A549 treated with AZD2906 at 1 μM for 4 hours (cell line): ENCODE results near the gene OR6K3. TPM values are rescaled to one million over a fixed set of nuclear protein-coding genes. Genes with fewer than 3 reads are reported as not detected.

Source experiments
- total RNA-seq: library from RNA; stranded (reverse); fragments of 200-300 nt; extraction: Qiagen RNA extraction; gene quantifications from 5 replicates; pipeline ENCODE4 v1.2.3, GENCODE V29; 2022

OR6K3 gene, protein sequence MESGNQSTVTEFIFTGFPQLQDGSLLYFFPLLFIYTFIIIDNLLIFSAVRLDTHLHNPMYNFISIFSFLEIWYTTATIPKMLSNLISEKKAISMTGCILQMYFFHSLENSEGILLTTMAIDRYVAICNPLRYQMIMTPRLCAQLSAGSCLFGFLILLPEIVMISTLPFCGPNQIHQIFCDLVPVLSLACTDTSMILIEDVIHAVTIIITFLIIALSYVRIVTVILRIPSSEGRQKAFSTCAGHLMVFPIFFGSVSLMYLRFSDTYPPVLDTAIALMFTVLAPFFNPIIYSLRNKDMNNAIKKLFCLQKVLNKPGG
- not detected in 5 replicates for total RNA-seq

DNA sequence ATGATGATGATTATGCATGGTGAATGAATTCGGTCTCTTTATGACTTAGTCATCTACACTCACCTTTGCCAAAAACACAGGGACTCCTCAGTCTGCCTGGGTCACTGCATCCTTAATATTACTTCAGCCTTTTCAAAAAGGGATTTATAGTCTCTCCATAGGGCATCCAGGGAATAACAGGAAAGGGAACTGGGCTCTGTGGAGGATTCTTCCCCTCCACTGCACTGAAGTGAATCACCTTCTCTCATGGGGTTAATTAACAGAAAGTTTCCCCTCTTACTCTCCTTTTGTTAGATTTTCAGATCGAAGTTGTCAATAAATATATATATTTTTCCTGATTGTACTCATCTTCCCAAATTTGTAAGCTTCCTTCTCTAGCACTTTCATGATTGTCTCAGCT is at the start of gene OR6K3:
Gene OR6K3 (minus strand): TSS at position 101 of the 400 bp plus-strand sequence. CDS start 2,605 bp downstream, outside the sequence.

DNA sequence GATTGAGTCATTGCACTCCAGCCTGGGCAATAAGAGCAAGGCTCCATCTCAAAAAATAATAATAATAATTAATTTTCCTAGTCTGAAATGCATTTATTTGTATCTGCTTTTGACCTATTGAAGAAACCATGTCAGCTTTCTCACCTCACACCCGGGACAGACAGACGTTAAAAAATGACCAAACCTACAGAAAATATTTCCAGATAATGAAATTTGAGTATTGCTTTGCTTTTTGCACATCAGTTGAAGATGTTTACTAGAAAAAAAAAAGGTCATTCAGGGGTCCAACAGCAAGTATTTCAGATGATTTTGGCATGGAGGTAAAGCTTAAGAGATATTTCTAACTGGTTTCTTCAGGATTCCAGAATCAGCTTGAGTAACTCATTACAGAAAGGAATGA is 33.9 kb upstream of the OR6K3 start, which contains the start of gene OR6K6:
Gene OR6K6 (plus strand): TSS at position 301 of the 400 bp plus-strand sequence. CDS start 168 bp downstream, outside the sequence.

DNA sequence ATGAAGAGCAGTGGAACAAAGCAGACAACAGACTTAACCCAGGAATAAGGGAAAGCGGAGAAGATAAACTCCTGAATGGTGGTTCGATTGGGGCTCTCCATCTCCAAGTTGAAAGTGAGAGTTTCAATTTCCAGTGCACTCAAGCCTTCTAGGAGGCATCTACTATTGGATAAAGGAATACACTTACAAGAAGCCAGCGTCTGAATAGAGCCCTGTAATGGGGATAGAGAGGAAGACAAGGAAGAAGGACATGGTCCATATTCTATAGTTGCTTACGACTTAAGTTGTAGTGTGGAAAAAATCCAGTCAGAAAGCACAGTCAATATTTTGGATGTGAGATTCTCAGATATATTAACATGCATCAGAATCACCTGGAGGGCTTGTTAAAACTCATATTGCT is 20.0 kb downstream of the OR6K3 start, which contains the start of gene OR6K2:
Gene OR6K2 (minus strand): TSS at position 101 of the 400 bp plus-strand sequence. CDS start 0 bp downstream, at position 101.

DNA sequence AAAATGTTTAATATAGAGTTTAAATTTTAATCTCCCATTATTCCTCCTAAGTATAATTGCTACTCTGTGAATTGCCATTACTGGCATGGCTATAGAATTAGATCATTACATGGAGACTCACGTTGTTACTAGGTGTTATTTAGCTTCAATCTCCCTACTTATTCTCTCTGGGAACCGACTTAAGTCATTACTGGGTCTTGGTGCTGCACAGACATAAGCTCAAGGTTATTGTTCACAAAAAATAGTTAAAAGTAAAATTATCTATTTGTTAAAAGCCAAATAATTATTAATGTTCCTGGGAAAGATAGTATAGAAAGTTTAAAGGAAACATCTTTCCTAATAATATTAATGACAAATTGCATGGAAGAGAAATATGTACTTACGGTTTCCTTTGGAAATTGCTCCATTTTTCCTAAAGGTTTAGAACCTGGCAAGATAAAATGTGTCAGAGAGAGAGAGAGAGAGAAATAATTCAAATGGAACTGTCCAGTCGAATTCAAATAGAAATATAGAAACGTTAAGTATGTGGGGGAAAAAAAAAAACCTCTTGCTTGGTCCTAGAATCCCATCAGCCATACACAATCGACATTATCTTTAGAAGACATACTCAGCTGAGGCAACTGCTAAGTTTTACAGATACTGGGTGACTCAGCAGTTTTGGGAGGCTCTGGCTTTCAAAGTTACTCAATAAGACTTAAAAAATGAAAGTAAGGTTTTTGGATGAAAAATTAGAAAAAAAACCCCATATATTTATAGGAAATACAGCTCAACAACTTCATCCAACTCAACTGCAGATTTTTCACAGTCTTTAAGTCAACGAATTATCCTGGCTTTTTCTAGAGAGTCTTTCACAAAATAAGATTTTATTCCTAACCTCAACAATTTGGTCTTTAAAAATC is 34.2 kb downstream of the OR6K3 start, which contains the start of gene SPTA1:
Gene SPTA1 (minus strand): TSS at position 605 of the 899 bp plus-strand sequence. CDS start 198 bp downstream, at position 407.

Other genes starting within 250 kb of the OR6K3 start
- gene OR10R2, start 248.5 kb downstream of the OR6K3 start, total RNA-seq, result not detected in 5 replicates
- gene OR6Y1, start 166.3 kb downstream of the OR6K3 start, total RNA-seq, result not detected in 5 replicates
- gene OR6P1, start 150.1 kb downstream of the OR6K3 start, total RNA-seq, result not detected in 5 replicates
- not detected in 5 replicates for gene OR10X1, start 140.8 kb downstream of the OR6K3 start, total RNA-seq
- gene OR10Z1, start 115.5 kb downstream of the OR6K3 start, total RNA-seq, result not detected in 5 replicates
- gene SPTA1, start 34.0 kb downstream of the OR6K3 start, total RNA-seq, result not detected in 5 replicates
- gene OR6K2, start 20.1 kb downstream of the OR6K3 start, total RNA-seq, result not detected in 5 replicates
- gene OR6K6, start 34.0 kb upstream of the OR6K3 start, total RNA-seq, result not detected in 5 replicates
- gene OR6N1, start 51.5 kb upstream of the OR6K3 start, total RNA-seq, result not detected in 5 replicates
- not detected in 5 replicates for gene OR6N2, start 60.5 kb upstream of the OR6K3 start, total RNA-seq
- gene MNDA, start 110.6 kb upstream of the OR6K3 start, total RNA-seq, result not detected in 5 replicates
- not detected in 5 replicates for gene PYHIN1, start 210.8 kb upstream of the OR6K3 start, total RNA-seq